GM18505 (cell line): ENCODE measurements around the gene MAGEA1.
"Not testable (repeated sequence)": the region's sequence is repeated elsewhere in the genome, so short reads cannot be mapped to it uniquely, and the experiment has no call there.

Source experiments
- ATAC-seq: cut with Tn5 transposase; IDR thresholded peaks from one replicate; pipeline ENCODE4 v1.9.1; 2021; ENCODE audit not compliant: unreplicated experiment
- POLR2A ChIP-seq: IDR thresholded peaks from 4 replicates; pipeline ENCODE4 v1.6.1; 2011; ENCODE audit warnings: borderline replicate concordance; ENCODE audit not compliant: insufficient read depth, insufficient read length; ENCODE audit errors: extremely low read depth

Gene MAGEA1

GRCh38 chrX:153179131-153179530 is at the start of gene MAGEA1:
TSS of gene MAGEA1 (plus strand) at chrX:153179284. CDS start at chrX:153182390, 3,106 bp downstream.
- TF ChIP-seq POLR2A, result no peak
- no peak for ATAC-seq

GRCh38 chrX:153132924-153133323 is 46.2 kb upstream of the MAGEA1 start:
- ATAC-seq, result not testable (repeated sequence)

- not testable (repeated sequence) for ATAC-seq
Observed at GRCh38 chrX:153139074-153139473, 40.0 kb upstream of the MAGEA1 start.

GRCh38 chrX:153146288-153146687 is 32.8 kb upstream of the MAGEA1 start:
- ATAC-seq, result not testable (repeated sequence)

- no peak for TF ChIP-seq POLR2A
- no peak for ATAC-seq
Observed at GRCh38 chrX:153153516-153153915, 25.6 kb upstream of the MAGEA1 start.

GRCh38 chrX:153157450-153157849 is 21.6 kb upstream of the MAGEA1 start:
- no peak for ATAC-seq
- TF ChIP-seq POLR2A, result no peak

- TF ChIP-seq POLR2A, result no peak
- no peak for ATAC-seq
Observed at GRCh38 chrX:153158319-153158718, 20.8 kb upstream of the MAGEA1 start.

GRCh38 chrX:153161952-153162351 is 17.1 kb upstream of the MAGEA1 start:
- no peak for TF ChIP-seq POLR2A
- no peak for ATAC-seq

GRCh38 chrX:153164733-153165132 is 14.4 kb upstream of the MAGEA1 start:
- ATAC-seq, result no peak
- TF ChIP-seq POLR2A, result no peak

GRCh38 chrX:153168423-153168822 is 10.7 kb upstream of the MAGEA1 start:
- ATAC-seq, result not testable (repeated sequence)

GRCh38 chrX:153181822-153182221 is 2.7 kb downstream of the MAGEA1 start:
- ATAC-seq, result no peak

GRCh38 chrX:153184787-153185186 is 5.7 kb downstream of the MAGEA1 start:
- ATAC-seq, result no peak
- TF ChIP-seq POLR2A, result no peak

More at GRCh38 chrX:153181822-153182221, 2.7 kb downstream of the MAGEA1 start:
- TF ChIP-seq POLR2A, result no peak

GRCh38 chrX:153190381-153190780 is 11.3 kb downstream of the MAGEA1 start:
- TF ChIP-seq POLR2A, result no peak

GRCh38 chrX:153200462-153200861 is 21.4 kb downstream of the MAGEA1 start:
- no peak for TF ChIP-seq POLR2A
- no peak for ATAC-seq

More at GRCh38 chrX:153190381-153190780, 11.3 kb downstream of the MAGEA1 start:
- no peak for ATAC-seq

- TF ChIP-seq POLR2A, result no peak
- no peak for ATAC-seq
Observed at GRCh38 chrX:153206425-153207046, 27.5 kb downstream of the MAGEA1 start.

- ATAC-seq, result no peak
- TF ChIP-seq POLR2A, result no peak
Observed at GRCh38 chrX:153209347-153209746, 30.3 kb downstream of the MAGEA1 start.

GRCh38 chrX:153214934-153215333 is 35.9 kb downstream of the MAGEA1 start:
- no peak for TF ChIP-seq POLR2A
- ATAC-seq, result no peak
